Hematopoietic multipotent progenitor cell treated with erythropoietin and hydrocortisone succinate and interleukin-3 and kit ligand, for 17 days (in vitro differentiated cells): Measurements from ENCODE around the gene OR2H2.

ENCODE experiments used
- DNase-seq: peaks from one replicate; pipeline ENCODE4 v3.0.0-alpha.2; 2015; ENCODE audit warnings: low spot score

Gene OR2H2

DNA sequence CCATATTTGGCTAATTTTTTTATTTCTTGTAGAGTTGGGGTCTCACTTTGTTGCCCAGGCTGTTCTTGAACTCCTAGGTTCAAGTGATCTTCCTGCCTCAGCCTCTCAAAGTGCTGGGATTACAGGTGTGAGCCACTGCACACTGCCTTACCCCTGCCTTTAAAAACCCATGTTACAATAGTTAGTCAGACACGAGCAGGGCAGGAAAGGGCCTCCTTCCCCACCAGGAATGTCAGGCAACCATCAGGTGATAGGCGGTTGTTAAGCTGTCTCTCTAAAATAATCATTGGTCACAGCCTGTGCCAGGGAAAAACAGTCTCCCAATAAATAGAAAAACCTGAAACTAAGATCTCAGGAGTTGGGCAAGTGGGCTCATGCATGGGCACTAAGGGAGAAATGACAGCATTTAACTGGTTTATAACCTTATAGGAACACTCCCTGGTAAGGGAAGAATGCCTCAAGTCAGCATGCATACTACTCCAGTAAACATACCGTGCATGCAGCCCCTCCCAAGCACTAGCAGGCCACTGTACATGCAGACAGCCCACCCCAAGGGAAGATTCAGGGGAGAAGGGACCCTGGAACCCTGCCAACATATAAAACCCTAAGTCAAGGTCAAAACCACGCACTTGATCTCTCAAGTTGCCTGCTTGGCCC lies 8.4 kb downstream of the OR2H2 start:
- no peak for DNase-seq

DNA sequence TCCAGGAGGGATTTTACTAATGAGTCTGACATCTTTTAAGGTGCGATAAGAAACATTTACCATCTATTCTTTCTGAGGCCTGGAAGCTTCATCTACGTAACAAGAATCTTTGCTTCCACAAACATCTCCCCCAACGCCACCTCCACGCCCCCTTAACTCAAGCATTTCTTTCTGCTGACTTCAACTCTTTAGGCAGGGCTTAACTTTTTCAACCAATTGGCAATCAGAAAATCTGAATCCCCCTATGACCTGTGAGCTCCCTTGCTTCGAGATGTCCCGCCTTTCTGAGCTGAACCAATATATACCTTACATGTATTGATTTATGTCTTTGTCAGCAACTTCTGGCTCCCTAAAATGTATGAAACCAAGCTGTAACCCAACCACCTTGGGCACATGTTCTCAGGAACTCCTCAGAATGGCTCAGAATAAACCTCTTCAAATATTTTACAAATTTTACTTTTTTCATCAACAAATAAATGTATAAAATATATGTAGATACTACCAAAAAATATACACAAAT lies 11.5 kb downstream of the OR2H2 start:
- no peak for DNase-seq

DNA sequence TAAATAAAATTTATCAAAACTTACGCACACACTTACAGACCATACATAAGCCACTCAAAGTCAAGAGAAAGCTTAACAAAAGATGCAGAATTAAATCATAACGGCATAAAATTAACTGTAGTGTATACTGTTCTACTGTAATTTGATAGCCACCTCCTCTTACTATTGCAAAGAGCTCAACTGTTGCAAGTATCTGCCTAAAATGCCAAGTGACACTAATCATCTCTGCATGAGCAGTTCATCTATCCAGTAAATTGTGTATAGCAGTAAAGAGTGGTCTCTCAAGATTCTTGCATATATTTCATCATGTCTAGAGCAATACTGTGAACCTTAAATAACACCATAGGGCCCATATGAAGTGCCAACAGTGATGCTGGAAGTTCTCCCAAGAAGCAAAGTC lies 12.3 kb downstream of the OR2H2 start:
- no peak for DNase-seq

DNA sequence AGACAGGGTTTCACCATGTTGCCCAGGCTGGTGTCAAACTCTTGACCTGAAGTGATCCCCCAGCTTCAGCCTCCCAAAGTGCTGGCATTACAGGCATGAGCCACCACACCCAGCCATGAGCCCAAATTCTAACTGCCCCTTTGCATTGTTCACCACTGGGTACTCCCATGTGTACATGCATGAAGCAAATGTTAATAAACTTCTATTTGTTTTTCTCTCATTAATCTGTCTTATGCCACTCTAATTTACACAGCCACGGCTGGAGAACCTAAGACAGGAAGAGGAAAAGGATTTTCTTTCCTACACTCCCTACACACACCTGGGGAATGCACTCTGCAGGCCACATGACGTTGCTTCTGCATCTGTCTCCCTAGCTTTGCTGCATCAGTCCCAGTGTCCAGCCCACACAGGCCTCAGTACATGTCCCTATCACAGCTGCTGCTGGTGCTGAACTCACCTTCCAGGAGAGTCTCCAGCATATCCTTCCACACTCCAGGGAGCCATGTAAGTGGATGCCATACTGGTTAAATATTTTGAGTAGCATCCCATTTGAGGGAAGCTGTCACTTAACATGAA lies 13.3 kb downstream of the OR2H2 start:
- DNase-seq: no peak

GRCh38 chr6:29602564-29603361 lies 17.8 kb downstream of the OR2H2 start:
- DNase-seq: no peak

DNA sequence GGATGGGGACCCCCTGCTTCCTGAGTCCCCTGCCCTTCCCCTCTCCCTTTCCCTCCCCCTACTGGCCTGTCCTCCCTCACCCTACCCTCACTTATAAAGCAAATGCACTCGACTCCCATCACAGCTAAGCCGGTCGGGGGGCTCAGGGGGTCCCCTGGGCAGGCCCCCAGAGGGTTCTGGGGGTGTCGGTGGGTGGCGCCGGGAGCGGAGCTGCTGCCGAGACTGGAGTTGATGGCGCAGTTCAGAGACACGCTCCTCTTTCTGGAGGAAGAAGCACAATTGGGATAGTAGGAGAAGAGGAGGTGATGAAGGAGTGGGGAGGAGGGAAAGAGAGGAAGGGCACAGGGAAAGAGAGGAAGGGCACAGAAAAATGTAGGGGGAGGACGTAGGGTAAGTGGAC lies 18.5 kb downstream of the OR2H2 start:
- no peak for DNase-seq

- DNase-seq: no peak
These were observed 19.0 kb downstream of the OR2H2 start for GRCh38 chr6:29603930-29604329.

GRCh38 chr6:29608131-29608530 lies 23.2 kb downstream of the OR2H2 start:
- DNase-seq: no peak

GRCh38 chr6:29610540-29610939 lies 25.6 kb downstream of the OR2H2 start:
- no peak for DNase-seq

- DNase-seq: no peak
These were observed 26.5 kb downstream of the OR2H2 start for GRCh38 chr6:29611426-29611825.

DNA sequence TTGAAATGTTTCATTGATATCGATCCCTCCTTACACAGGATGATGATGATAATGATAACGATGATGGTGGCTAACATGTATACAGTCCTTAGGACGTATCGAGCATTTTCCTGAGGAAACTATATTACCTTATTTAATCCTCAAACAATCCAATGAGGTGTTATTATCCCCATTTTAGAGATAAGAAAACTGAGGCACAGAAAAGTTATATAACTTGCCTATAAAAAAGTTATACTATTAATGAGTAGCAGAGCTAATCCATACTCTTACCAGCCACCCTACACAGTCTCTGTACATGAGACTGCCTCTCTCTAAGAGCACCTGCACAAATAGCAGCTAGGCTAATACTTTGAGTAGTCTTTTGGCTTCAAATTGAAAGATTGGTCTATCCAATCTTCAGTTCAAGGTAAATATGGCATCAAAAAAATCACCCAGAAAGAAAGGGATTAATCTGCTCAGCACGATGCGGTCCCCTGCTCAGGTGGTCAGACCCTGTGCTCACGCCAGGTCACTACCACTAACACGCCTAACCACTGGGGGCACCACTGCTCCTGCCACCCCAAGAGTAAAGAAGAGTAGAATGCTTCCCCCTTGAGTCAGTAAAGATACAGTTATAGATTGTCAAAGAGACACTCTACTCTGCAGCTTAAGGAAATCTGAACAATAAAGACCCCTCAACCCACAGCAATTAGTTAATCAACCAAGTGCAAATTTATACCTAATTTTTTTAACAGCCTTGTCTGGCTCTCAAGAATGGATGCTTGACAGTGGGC lies 33.0 kb downstream of the OR2H2 start:
- DNase-seq: no peak

GRCh38 chr6:29619578-29620160 lies 34.7 kb downstream of the OR2H2 start:
- DNase-seq: no peak

DNA sequence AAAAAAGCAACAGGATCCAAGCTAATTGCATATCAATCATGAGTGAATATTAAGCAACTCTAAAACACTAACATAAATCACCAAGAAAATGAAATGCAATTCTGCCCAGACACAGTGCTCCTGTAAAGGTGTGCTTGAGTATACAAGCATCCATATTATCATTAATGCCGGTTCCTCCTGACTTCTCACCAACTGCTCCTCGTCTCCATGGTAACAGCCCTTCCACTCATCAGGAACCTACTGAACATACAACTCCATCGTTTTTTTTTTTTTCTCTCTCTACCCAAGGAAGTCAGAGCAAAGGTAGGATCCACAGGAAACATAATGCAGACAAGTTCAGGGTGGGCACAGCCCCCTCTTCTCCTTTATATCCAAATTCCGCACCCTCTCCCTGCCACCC lies 35.7 kb downstream of the OR2H2 start:
- DNase-seq: no peak

GRCh38 chr6:29624520-29624961 lies 39.6 kb downstream of the OR2H2 start:
- DNase-seq: no peak

DNA sequence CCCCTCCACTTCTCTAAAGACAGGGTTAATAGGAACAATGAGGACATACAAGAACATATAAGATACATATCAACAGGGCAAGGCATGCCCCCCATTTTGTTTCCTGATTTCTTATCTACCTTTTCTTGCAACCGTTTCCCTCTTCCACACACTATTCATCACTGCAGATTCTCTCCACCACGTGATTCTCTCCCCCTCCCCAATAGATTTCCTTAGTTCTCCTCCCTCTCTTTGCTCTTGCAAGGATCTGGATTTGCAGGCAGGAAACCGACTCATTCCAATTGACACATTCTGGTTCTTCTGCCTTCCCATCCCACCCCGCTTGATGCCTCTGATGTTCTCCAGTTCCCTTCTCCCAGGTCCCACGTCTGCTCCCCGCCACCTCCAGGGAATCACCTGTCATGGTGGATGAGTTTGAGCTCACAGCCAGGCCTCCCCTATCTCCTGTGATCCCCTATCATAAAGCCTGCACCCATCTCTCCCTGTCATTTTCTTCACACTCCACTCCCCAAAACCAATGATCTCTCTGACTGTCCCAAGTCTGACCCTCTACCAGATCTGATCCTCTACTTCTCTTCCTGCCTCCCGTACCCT lies 40.5 kb downstream of the OR2H2 start:
- DNase-seq: no peak

GRCh38 chr6:29626948-29627754 lies 42.2 kb downstream of the OR2H2 start:
- DNase-seq: no peak

DNA sequence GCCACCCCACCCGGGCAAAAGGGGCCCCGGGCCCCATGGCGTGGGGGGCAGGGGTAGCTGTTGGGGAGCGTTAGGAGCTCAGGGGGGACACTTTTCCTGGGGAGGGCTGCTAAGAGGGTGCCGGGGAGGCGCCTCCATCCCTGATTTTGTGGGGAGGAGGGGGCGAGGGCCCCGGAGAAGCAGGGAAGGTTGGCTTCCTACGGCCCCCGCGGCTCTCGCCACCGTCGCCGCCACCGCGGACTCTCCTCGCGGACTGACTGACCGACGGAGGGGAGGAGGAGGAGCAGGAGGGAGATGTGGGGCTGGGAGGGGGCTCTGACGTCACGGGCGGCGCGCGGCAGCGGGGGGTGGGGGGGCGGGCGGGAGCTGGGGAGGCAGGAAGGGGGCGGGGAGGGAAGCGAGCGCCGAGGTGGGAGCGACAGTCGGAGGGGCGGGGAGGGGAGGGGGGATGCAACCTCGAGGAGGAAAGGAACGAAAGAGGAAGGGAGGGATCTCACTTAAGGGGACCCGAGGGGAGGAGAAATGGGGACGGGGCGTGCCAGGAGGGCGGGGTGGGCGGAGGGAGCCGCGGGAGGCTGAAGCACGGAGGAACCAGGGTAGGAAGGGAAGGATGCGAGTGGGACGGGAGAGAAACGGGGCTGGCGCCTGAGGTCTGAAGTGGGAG lies 43.0 kb downstream of the OR2H2 start:
- no peak for DNase-seq

- no peak for DNase-seq
These were observed 43.7 kb downstream of the OR2H2 start for GRCh38 chr6:29628419-29629281.

GRCh38 chr6:29629571-29629970 lies 44.6 kb downstream of the OR2H2 start:
- no peak for DNase-seq
